HG03342 (cell line): Measurements from ENCODE around the gene RAMP2.
"Not testable (repeated sequence)": the region's sequence is repeated elsewhere in the genome, so short reads cannot be mapped to it uniquely, and the experiment has no call there.

ENCODE experiments used
- ATAC-seq: cut with Tn5 transposase; IDR thresholded peaks from one replicate; pipeline ENCODE4 v1.9.1; 2021; ENCODE audit warnings: mild to moderate bottlenecking, moderate library complexity; ENCODE audit not compliant: unreplicated experiment

Gene RAMP2

DNA sequence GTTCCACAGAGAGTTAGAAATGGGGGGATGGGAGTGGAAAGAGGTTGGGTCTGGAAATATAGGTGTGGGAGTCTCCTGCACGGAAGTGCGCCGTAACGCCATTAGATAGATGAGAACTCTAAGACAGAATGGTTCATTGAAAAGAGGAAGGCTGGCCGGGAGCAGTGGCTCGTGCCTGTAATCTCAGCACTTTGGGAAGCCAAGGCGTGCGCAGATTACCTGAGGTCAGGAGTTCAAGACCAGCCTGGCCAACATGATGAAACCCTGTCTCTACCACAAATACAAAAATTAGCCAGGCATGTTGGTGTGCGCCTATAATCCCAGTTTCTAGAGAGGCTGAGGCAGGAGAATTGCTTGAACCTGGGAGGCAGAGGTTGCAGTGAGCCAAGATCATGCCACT, 7.0 kb downstream of the RAMP2 start:
- not testable (repeated sequence) for ATAC-seq

DNA sequence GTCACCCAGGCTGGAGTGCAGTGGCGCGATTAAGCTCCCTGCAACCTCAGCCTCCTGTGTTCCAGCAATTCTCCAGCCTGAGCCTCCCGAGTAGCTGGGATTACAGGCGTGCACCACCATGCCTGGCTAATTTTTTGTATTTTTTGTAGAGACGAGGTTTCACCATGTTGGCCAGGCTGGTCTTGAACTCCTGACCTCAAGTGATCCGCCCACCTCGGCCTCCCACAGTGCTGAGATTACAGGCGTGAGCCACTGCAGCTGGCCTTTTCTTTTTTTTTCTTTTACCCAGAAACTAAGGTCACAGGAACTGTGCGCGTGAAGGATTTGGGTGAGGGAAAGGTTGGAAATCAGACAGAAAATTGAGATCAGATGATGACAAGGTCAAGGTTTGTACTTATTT, 8.9 kb downstream of the RAMP2 start:
- ATAC-seq: not testable (repeated sequence)

DNA sequence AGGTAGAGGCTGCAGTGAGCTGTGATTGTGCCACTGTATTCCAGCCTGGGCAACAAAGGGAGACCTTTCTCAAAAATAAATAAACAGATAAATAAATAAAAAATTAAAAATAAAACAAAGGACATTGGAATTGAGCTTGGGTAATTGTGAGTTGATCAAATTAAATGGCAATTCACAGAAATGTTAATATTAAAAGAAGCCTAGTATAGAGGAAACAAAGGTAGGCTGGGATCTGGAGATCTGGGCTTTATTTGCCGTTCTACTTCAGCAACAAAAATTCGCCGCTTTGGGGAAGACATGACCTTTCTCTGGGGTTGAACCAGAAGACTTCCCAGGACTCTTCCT, 11.9 kb downstream of the RAMP2 start:
- no peak for ATAC-seq

DNA sequence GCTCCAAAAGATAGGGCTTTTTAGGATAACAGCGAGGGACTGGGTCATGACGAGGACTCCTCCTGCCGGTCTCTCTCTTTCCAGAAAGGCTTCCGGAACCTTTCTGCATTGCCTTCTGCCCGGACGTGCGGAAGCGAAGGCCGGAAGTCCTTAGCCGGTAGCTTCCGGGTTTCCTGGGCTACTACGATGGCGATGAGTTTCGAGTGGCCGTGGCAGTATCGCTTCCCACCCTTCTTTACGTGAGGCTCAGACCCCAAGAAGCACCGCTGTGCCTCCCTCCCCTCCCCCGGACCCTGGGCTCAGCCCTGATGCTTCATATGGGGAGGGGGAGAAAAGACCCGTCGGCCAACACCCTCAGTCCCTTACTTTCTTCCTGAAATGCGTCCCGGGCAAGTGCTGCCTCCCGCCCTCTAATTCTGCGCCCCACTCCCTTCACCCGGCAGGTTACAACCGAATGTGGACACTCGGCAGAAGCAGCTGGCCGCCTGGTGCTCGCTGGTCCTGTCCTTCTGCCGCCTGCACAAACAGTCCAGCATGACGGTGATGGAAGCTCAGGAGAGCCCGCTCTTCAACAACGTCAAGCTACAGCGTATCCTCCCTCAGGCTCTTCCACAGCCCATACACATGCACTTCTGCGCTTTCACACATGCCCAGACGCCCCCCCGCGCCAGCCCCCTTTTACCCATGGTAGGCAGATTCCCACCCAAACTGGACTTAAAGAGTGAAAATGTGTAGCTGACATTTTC, 12.4 kb downstream of the RAMP2 start, which contains the start of gene VPS25:
Gene VPS25 (plus strand): TSS at position 160 of the 746 bp plus-strand sequence. CDS start 27 bp downstream, at position 187.
- peak; percentile 77 for ATAC-seq

DNA sequence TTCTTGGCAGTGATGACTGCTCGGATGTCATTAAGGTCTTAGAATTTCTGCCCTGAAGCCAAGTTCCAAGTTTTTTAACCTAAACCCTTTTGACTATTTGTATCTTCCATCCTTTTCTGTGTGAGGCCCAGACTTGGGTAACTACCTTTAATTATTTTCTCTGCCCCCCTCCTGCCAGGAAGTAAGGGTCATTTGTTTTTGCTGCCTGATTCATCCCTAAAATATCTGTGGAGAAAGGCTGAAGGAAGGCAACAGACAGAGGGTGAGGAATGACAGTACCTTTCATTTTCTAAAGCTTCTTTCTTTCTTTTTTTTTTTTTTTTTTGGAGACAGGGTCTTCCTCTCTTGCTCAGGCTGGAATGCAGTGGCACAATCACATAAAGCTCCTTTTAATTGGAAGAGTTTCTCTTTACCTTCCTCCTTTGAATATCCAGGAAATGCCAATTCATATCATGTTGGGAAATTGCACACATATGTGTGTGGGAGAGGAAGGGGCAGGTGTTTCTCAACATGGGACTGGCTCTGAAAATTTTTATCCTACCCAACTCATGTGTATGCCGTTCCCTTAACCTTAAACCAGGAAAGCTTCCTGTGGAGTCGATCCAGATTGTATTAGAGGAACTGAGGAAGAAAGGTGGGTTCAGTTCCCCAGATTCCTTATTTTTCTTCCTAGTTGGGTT, 13.2 kb downstream of the RAMP2 start:
- no peak for ATAC-seq

DNA sequence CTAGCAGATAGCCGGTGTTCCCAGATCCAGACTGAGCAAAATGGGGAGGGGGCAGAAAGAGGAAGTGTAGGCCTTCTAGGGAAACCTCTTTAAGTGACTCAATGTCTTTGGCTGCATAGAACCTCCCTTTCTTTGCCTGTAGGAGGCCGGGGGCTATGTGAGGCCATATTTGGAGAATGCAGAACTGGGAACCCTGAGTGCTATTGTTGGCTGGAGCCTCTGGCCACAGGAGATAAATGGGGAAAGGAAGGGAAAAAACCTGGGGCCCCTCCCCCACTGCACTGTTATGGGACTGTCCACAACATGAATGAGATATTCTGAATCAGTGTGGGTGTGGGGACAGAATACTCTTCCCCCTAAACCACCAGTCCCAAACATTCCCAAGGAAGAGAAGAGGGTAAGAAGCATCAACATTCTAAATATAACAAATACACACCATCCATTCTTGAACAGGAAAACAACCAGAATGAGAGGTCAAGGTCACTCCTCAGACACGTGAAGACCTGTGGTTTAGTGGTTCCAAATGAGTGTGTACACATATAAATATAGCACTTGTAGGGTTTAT, 14.6 kb downstream of the RAMP2 start:
- no peak for ATAC-seq

DNA sequence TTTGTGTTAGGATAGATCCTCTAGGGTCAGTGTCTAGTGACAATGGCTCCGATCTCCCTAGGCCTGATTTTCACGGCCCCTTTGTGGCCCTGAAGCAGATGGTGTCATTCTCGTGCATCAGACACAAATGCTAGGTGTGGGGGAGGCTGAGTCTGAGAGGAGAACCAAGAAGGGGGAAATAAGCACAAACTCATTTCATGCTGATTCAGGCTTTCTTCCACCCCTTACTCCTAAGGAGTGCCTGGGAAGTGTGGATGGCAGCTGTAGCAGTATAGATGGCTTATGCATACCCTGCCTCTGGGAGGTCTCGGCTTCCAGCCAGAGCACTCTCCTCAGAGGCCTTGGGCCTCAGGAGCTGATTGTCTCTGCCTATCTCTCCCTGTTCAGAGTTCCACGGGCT, 17.5 kb downstream of the RAMP2 start:
- no peak for ATAC-seq

DNA sequence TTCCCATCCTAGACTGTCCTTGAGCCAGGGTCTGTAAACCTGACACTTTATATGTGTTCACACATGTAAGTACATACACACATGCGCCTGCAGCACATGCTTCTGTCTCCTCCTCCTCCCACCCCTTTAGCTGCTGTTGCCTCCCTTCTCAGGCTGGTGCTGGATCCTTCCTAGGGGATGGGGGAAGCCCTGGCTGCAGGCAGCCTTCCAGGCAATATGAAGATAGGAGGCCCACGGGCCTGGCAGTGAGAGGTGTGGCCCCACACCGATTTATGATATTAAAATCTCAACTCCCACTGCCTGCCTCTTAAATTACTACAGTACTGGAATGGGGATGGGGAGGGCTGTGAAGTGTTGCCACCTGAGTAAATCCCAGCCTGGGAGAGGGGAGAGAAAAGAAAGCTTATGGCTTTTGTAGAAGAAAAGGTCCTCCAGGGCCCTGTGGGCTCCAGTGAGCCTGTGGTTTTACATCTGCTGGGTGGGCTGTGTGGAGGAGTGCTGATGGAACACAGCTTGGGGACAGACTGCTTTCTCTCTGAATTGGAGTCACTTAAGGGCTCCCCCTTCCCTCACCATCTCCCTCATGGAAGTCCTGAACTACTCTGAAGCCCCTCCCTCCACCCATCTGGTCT, 18.4 kb downstream of the RAMP2 start:
- ATAC-seq: no peak

DNA sequence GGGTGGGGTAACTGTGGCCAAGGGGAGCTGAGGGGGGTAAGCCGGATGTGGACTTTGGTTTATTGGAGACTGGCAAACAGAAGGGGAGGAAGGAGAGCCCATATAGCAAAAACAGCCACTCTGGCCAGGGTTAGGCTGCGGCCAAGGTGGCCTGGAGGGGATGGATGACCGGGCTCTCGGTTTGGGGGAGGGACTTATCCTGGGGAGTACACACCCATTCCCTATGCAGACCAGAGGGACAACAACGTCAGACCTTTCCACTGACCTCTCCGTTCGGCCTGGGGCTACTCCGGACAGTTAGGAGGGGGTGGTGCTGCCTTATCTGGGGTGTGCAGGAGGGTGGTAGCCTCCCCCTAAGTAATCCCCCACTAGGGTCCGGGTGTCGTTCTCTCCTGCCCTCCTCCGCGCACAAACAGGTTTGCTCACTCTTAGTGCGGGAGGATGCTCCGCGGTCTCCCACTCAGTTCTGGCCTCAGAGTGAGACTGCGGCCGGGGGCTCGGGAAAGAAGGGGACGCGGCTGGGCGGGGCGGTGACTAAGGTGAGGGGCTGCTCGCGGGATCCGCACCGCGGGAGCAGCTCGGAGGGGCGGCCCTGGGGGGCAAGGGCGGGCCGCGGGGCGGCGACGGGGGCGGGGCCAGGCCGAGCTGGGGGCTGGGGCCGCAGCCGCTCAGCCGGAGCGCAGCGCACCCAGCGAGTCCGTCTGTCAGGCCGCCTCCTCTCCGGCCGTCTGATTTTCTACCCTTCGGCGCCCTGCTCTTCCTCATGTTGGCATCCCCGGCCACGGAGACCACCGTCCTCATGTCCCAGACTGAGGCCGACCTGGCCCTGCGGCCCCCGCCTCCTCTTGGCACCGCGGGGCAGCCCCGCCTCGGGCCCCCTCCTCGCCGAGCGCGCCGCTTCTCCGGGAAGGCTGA, 19.2 kb downstream of the RAMP2 start, which contains the start of gene WNK4:
Gene WNK4 (plus strand): TSS at position 675 of the 915 bp plus-strand sequence. CDS start 89 bp downstream, at position 764.
- ATAC-seq: no peak

DNA sequence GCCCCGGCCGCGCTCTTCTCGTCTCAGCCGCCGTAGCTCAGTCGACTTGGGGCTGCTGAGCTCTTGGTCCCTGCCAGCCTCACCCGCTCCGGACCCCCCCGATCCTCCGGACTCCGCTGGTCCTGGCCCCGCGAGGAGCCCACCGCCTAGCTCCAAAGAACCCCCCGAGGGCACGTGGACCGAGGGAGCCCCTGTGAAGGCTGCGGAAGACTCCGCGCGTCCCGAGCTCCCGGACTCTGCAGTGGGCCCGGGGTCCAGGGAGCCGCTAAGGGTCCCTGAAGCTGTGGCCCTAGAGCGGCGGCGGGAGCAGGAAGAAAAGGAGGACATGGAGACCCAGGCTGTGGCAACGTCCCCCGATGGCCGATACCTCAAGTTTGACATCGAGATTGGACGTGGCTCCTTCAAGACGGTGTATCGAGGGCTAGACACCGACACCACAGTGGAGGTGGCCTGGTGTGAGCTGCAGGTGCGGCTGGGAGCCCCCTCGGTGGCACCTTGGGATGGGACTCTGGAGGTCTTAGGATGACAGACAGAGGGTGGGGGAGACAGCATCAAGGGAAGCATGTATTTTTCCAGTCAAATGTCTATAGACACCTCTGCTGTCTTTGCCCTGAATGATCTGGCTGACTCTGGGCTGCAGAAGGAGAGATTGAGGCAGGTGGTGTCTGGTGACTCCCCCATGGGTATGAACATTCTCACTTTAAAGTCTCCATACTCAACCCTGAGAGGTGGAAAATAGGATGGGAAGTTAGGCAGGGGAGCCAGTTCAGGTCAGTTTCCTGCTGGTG, 20.0 kb downstream of the RAMP2 start:
- ATAC-seq: no peak

DNA sequence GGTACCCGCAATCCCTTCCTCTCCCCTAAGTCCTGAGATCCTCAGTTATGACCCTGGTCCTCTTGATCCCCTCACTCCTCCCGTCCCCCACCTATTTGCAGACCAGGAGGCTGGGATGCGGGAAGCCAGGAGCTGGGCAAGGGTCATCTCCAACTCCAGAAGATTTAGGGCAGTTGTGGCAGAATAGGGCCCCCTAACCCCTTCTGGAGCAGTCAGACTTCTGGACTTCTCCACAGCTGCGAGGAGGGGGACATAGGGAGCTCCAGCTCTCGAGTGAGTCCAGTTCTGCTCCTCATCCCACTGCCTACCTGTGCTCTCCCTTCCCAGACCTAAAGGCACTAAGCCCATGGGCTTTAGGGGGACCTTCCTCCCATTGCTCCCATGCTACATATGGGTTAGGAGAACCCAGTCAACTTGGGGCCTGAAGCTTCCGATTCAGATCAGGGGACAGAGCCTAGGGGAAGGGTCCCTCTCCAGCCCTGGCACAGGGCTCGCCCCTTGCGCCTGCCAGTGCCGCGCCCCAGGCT, 20.7 kb downstream of the RAMP2 start:
- no peak for ATAC-seq

DNA sequence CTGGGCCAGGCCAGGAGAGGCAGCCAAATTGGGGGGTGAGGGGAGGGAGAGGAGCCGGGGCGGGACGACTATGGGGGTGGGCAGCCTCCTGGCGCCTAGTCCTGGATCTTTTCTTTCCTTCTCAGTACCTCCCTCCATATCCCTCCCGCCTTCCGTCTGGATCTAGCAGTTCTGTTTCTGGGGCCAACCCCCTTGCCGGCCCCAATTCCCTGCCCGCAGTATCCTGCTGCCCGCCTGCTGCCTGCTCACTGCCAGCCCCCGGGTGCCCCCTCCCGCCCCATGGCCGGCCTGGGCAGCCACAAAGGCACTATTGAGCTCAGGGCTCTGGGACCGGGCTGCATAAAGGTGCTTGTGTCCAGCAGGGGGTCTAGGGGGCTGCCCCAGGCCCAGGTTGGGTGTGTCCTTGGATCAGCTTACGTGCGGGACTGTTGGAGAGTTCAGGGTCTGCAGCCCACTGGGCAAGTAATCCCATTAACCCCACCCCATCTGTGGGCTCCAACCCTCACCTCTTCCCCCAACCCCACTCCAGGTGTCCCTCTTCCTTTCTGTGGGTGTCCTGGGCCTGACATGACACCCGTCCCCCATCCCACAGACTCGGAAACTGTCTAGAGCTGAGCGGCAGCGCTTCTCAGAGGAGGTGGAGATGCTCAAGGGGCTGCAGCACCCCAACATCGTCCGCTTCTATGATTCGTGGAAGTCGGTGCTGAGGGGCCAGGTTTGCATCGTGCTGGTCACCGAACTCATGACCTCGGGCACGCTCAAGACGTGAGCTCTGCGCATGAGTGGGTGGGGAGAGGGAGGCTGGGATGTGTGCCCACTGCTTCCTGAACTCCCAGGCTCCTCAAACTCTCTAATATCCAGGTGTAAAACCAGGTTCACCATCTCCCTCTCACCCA, 21.4 kb downstream of the RAMP2 start:
- ATAC-seq: no peak

DNA sequence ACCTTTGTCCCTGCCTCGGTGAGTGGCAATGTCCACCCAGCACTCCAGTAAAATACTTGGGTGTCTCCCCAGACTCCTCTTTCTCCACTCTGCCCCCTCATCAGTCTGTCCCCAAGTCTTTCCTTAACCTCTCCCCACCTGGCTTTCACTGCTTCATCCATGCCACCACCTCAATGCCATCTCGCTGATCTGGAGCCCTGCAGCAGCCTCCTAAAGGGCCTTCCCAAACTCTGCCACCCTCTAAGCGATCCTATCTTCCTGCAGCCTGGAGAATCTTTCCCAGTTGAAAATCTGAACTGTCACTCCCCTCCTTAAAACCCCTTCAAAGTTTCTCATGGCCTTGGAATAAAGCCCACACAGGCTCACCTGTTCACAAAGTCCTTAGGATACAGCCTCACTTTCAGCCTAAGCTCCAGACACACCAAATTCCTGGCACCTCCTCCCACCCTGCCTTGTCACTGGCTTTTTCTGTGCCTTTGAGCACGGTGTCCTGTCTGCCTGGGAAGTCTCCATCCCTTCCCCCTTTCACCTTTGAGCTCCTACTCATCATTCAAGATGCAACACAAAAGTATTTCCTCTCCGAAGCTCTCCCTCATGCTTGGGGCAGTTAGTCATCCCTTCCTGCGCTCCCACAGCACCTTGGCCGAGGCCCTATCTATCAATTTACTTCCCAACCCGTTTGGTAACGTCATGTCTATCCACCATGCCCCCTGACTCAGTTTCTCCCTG, 22.2 kb downstream of the RAMP2 start:
- no peak for ATAC-seq

DNA sequence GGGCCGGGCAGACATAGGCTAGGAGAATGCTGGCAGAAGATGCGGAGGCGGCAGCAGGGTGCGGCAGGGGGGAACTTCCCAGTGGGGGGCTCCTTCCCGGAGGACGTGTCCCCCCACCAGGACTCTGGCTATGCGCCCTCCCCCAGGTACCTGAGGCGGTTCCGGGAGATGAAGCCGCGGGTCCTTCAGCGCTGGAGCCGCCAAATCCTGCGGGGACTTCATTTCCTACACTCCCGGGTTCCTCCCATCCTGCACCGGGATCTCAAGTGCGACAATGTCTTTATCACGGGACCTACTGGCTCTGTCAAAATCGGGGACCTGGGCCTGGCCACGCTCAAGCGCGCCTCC, 22.7 kb downstream of the RAMP2 start:
- no peak for ATAC-seq

DNA sequence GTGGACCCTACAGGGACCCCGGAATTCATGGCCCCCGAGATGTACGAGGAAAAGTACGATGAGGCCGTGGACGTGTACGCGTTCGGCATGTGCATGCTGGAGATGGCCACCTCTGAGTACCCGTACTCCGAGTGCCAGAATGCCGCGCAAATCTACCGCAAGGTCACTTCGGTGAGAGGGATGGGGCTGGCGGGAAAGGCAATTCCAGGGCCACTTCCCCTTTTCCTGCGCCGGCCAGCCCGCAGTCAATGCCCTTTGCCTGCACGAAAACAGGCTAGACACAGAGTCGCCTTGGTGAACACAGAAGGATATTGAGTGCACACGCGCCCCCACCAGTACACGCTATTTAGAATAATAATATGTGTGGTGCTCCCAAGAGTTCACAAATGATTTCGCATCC, 23.4 kb downstream of the RAMP2 start:
- ATAC-seq: no peak

DNA sequence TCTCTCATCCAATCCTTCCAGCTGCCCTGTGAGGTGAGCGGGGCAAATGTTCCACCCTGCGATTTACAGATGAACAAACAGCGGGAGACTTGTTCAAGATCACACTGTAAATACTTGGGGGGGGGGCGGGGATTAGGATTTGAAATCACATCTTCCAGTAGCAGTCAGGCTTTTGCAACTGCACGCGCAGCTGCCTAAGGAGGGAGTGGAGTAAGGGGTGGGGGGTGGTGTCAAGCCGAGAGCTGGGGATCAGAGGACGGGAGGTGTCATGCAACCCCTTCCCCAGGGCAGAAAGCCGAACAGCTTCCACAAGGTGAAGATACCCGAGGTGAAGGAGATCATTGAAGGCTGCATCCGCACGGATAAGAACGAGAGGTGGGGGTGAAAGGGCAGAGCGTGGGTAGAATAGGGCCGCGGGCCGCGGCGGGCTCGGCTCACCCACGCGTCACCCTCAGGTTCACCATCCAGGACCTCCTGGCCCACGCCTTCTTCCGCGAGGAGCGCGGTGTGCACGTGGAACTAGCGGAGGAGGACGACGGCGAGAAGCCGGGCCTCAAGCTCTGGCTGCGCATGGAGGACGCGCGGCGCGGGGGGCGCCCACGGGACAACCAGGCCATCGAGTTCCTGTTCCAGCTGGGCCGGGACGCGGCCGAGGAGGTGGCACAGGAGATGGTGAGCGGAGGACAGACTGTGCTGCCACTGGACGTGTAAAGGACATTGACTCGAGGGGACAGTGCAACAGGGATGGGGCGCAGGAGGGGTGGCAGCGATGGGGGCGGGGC, 24.0 kb downstream of the RAMP2 start:
- no peak for ATAC-seq

DNA sequence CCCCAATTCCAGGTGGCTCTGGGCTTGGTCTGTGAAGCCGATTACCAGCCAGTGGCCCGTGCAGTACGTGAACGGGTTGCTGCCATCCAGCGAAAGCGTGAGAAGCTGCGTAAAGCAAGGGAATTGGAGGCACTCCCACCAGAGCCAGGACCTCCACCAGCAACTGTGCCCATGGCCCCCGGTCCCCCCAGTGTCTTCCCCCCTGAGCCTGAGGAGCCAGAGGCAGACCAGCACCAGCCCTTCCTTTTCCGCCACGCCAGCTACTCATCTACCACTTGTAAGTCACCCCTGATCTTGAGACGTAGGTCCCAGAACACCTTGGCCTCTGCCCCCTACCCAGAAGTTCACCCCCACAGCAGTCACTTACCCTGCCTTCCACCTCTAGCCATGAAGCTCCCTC, 26.2 kb downstream of the RAMP2 start:
- no peak for ATAC-seq
